Activated naive CD8-positive, alpha-beta T cell treated with anti-CD3 and anti-CD28 coated beads for 36 hours (primary cell): ENCODE data around the gene KCNK4. TPM values are rescaled to one million over a fixed set of nuclear protein-coding genes. Genes with fewer than 3 reads are reported as not detected.

Source experiments
- DNase-seq: peaks from one replicate; pipeline ENCODE4 v3.0.0; 2021
- H3K27ac Mint-ChIP-seq: one replicate; pipeline ENCODE4 v1.8.0; 2022; ENCODE audit warnings: mild to moderate bottlenecking, moderate library complexity, mixed read lengths
- H3K27me3 Mint-ChIP-seq: one replicate; pipeline ENCODE4 v1.8.0; 2022; ENCODE audit warnings: mild to moderate bottlenecking, mixed read lengths
- H3K36me3 Mint-ChIP-seq: one replicate; pipeline ENCODE4 v1.8.0; 2021; ENCODE audit warnings: mild to moderate bottlenecking, mixed read lengths
- H3K4me1 Mint-ChIP-seq: one replicate; pipeline ENCODE4 v1.8.0; 2021; ENCODE audit warnings: mixed read lengths
- H3K4me3 Mint-ChIP-seq: one replicate; pipeline ENCODE4 v1.8.0; 2022; ENCODE audit warnings: mild to moderate bottlenecking, moderate library complexity, mixed read lengths
- H3K9me3 Mint-ChIP-seq: one replicate; pipeline ENCODE4 v1.8.0; 2022; ENCODE audit warnings: mixed read lengths
- total RNA-seq, 2 experiments: library from RNA; stranded (reverse); gene quantifications; one replicate each; pipeline ENCODE4 v1.2.3, GENCODE V29; 2021

The KCNK4 gene
- total RNA-seq, 2 experiments from 2014 or later = not detected

DNA sequence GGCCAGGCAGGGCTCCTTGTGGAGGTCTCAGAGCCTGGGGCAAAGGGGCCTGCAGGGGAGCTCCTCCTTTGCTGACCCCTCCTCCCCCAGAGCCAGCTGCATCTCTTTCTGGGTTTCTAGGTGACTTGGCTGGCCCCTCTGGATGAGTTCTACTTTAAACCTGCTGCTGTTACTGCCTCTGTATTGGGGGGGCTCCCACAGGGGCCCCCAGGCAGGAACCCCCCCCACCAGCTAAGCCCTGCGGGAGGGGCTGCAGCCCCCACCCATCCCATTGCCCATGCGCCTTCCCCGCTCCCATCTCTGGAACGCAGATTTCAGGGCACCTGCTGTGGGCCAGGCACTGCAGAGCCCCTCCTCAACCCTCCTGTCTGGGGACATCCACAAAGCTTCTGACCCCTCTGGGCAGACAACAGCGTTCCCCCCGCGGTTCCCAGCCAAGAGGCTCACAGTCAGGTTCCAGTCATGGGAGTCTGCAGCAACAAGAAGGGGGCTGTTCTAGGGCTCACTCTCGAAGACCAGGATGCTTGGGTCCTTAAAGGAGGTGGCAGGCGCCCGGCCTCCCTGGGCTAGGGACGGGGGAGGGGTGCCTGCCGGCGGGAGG, 40.6 kb upstream of the KCNK4 start:
- Mint-ChIP-seq H3K4me3 (peak overlapping the region; percentile 79), H3K4me1 (peaks cover 16% of the 10 kb centered on the region), H3K9me3 (no peaks in the 10 kb centered on the region), H3K36me3 (peaks cover 6% of the 10 kb centered on the region), H3K27me3 (no peaks in the 10 kb centered on the region), H3K27ac (no peak overlapping the region)
- DNase-seq = no peak

DNA sequence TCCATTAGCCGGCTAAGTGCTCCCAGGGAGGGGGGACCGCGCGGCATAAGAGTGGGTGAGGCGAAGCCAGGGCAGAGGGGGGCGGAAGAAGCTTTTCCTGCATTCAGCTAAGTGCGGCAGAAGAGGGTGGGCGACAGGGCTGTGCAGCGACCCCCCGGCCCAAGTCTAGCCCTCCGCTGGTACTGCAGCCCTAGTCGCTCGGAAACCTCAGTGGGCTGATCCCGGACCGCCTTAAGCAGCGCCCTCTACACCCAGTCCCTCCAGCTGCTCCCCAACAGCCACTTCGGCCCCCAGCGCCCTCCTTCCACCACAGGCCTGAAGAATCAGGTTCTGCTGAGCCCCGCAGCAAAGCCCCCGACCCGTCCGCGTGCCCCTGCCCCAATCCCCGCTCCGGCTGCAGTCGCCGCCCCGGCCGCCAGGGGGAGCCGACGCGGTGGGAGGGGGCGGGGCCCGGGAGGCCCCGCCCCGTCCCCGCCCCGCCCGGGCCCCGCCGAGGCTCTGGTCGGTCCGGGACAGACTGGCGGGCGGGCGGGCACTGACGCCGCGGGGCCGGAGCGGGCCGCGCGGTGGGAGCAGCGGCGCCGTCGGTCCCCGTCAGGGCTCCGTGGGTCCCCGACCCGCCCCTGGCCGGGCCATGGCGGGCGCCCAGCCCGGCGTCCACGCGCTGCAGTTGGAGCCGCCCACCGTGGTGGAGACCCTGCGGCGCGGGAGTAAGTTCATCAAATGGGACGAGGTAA, 39.9 kb upstream of the KCNK4 start, which contains the start of gene PLCB3:
Gene PLCB3, plus strand, starts transcription at position 515 of the 737 bp plus-strand sequence. Its CDS starts 120 bp downstream, at position 635.
- H3K27ac Mint-ChIP-seq = peak within 1 kb of the TSS; percentile 11

DNA sequence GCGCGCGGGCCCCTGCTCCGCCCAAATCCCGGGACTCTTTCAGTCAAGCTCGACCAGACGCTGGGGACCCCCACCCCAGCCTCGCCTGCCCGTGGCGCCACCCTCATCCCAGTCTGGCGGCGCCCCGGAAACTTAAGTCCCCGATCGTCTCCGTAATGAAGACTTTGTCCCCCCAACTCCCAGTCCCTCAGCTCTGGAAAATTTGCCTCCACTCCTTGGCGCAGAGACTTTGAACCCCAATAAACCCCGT, 39.4 kb upstream of the KCNK4 start:
- H3K4me1 Mint-ChIP-seq = peaks cover 16% of the 10 kb centered on the region

More for the DNA sequence above, 39.9 kb upstream of the KCNK4 start, which contains the start of gene PLCB3:
- Mint-ChIP-seq H3K4me3 (peak within 1 kb of the TSS; percentile 91), H3K9me3 (no peaks in the 10 kb centered on the region), H3K27me3 (no peaks in the 10 kb centered on the region), H3K36me3 (no peaks in the 10 kb centered on the region), H3K4me1 (peaks cover 16% of the 10 kb centered on the region)
- peak; percentile 63 for DNase-seq

DNA sequence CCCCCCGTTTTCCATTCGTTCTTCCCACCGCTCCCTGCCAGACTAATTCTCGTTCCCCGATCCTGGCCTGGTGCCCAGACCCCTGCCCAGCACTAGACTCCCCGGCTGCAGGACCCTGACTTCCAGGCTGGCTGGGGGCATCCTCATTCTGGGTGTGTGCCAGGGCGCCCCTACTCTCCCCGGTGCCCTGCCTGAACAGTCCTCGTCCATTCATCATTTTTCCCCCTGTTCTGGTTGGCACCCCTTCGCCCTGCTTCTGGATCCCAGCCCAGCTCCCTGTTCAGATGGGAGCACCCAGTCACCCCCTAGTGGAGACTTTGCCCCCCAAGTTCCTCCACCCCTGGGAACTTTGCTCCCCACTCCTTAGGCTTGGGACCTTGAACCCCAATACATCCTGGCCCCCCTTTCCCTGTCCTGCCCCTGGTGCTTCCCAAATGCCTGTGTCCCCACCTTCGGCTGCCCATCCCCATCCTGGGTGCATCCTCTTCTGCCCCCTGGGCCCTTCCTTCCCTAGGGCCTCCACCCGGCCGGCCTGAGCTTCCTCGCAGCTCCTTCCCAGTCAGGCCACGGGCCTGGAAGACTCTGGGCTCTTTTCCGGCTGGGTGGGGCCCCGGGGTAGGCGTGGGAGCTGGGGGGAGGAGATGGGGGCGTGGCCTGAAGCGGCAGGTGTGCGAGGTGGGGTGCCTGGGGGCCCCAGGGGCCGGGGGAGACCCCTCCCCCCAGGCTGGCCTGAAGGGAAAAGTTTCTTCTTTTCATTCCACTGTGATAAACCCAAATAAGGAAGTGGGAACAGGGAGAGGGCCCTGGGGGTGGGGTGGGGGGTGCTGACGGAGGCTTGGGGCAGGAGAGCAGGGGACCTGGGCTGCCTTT, 38.9 kb upstream of the KCNK4 start:
- Mint-ChIP-seq H3K4me3 (peak overlapping the region; percentile 91), H3K27ac (peak overlapping the region; percentile 11), H3K9me3 (no peaks in the 10 kb centered on the region), H3K4me1 (peaks cover 13% of the 10 kb centered on the region), H3K27me3 (no peaks in the 10 kb centered on the region), H3K36me3 (no peaks in the 10 kb centered on the region)
- DNase-seq = peak; percentile 26

More for the DNA sequence above, 39.4 kb upstream of the KCNK4 start:
- Mint-ChIP-seq H3K27me3 (no peaks in the 10 kb centered on the region), H3K9me3 (no peaks in the 10 kb centered on the region), H3K4me3 (peak overlapping the region; percentile 91), H3K36me3 (no peaks in the 10 kb centered on the region), H3K27ac (peak overlapping the region; percentile 11)
- DNase-seq = no peak

DNA sequence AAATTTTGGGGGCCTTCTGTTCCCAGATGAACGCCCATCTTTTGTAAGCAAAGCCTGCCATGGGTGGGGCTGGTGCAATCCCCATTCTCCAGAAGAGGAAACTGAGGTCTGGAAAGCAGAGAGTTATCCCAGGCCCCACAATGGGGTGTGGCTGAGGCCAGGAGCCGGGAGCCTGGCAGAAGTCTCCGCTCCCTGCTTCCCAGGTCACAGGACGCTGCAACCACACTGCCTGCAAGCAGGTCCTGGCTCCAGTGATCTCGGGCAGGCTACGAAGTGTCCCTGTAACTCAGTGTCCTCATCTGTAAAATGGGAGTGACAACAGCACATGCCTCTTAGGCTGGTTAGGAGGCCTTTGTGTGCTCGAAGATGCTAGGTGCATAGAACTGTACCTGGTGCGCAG, 38.1 kb upstream of the KCNK4 start:
- Mint-ChIP-seq H3K9me3 (no peaks in the 10 kb centered on the region), H3K27me3 (no peaks in the 10 kb centered on the region), H3K36me3 (peaks cover 1% of the 10 kb centered on the region), H3K4me3 (no peak overlapping the region), H3K4me1 (peaks cover 10% of the 10 kb centered on the region), H3K27ac (no peak overlapping the region)
- no peak for DNase-seq

DNA sequence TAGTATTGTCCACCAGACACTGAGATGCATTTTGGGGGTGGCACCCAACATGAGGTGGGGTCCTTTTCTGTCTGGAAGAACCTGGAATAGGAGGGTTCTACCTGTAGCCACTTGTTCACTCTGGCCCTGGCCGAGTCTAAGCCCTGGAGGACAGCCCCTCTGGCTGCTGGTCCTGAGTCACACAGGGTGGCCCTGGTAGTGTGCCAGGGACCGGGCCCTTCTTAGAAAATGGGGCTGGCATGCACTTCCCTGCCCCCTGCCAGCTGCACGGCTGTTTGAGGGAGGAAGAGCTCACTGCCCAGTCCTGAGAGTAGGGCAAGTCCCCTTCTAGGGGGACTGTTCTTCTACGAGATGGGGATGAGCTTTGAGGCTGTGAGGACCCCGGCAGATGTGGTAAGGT, 37.6 kb upstream of the KCNK4 start:
- Mint-ChIP-seq H3K4me3 (no peak overlapping the region), H3K36me3 (peaks cover 2% of the 10 kb centered on the region), H3K27me3 (no peaks in the 10 kb centered on the region), H3K4me1 (peaks cover 10% of the 10 kb centered on the region), H3K9me3 (no peaks in the 10 kb centered on the region), H3K27ac (no peak overlapping the region)
- DNase-seq = no peak

DNA sequence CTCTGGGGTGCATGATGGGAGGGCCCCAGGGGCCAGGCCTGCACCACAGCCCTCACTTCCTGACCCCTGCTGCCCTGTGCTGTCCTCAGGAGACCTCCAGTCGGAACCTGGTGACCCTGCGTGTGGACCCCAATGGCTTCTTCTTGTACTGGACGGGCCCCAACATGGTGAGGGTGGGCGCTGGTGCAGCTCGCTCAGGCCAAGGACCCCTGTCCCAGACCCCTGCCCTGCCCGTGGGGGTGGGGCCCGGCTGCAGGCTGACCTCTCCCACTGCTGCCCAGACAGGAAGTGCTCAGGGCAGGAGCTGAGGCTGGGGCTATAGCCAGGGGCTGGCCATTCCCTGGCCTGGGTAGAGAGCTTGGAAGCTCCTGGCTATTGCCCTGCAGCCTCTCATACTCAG, 36.8 kb upstream of the KCNK4 start:
- no peak for DNase-seq
- no peak overlapping the region for H3K27ac Mint-ChIP-seq
- no peaks in the 10 kb centered on the region for H3K9me3 Mint-ChIP-seq
- H3K4me1 Mint-ChIP-seq = peaks cover 10% of the 10 kb centered on the region
- H3K27me3 Mint-ChIP-seq = no peaks in the 10 kb centered on the region
- peaks cover 3% of the 10 kb centered on the region for H3K36me3 Mint-ChIP-seq
- no peak overlapping the region for H3K4me3 Mint-ChIP-seq

DNA sequence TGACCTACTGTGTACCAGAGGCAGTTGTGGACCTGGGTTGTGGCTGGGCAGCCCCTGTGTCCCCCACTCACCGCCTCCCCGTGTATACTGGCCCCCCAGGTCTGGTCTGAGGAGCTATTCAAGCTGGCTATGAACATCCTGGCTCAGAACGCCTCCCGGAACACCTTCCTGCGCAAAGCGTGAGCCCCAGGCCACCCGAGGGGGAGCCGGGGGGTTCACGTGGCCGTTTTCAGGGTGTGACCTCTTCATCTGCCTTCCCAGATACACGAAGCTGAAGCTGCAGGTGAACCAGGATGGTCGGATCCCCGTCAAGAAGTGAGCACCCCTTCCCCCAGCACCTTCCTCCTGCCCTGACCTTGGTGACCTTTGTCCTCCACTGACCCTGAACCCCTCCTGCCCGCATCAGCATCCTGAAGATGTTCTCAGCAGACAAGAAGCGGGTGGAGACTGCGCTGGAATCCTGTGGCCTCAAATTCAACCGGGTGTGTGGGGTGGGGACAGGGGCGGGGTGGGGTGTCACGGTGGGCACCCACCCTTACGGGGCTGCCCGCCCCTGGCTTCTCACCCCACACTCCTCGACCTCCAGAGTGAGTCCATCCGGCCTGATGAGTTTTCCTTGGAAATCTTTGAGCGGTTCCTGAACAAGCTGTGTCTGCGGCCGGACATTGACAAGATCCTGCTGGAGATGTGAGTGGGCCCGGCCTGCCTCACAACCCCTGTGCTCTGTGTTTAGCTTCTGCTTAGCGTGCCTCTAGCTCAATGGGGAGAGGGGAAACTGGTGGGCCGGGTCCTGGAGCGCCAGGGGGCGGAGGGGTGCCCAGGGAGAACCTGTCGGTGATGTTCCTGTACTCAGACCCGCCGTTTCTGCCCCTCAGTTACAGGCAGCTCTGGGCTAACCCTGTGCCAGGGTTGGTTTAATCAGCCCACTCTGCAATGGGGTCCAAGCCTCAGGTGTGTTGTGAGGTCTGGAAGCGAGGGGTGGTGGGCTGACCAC, 35.7 kb upstream of the KCNK4 start:
- Mint-ChIP-seq H3K4me1 (peaks cover 18% of the 10 kb centered on the region), H3K36me3 (peaks cover 9% of the 10 kb centered on the region), H3K4me3 (no peak overlapping the region), H3K9me3 (no peaks in the 10 kb centered on the region), H3K27ac (no peak overlapping the region), H3K27me3 (no peaks in the 10 kb centered on the region)
- no peak for DNase-seq

DNA sequence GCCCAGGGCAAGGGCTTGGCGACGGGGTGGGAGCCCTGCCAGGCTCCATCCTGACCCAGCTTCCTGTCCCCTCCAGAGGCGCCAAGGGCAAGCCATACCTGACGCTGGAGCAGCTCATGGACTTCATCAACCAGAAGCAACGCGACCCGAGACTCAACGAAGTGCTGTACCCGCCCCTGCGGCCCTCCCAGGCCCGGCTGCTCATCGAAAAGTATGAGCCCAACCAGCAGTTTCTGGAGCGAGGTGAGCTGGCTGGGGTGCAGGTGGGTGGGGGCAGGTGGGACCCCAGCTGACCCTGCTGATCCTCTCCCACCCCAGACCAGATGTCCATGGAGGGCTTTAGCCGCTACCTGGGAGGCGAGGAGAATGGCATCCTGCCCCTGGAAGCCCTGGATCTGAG, 34.8 kb upstream of the KCNK4 start:
- DNase-seq = no peak
- Mint-ChIP-seq H3K4me3 (no peak overlapping the region), H3K36me3 (peaks cover 9% of the 10 kb centered on the region), H3K9me3 (no peaks in the 10 kb centered on the region), H3K27ac (no peak overlapping the region), H3K27me3 (no peaks in the 10 kb centered on the region), H3K4me1 (peaks cover 16% of the 10 kb centered on the region)

DNA sequence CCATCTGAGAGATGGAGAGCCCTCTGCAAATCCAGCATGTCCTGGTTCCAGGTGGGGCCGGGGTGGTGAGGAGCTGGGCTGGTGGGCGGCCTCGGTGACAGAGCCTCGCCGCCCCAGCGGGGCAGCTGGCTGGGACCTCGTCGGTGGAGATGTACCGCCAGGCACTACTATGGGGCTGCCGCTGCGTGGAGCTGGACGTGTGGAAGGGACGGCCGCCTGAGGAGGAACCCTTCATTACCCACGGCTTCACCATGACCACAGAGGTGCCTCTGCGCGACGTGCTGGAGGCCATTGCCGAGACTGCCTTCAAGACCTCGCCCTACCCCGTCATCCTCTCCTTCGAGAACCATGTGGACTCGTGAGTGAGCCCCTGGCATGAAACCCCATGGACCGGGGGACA, 32.7 kb upstream of the KCNK4 start:
- H3K27ac Mint-ChIP-seq = no peak overlapping the region
- no peak for DNase-seq
- no peaks in the 10 kb centered on the region for H3K27me3 Mint-ChIP-seq
- H3K9me3 Mint-ChIP-seq = no peaks in the 10 kb centered on the region
- peaks cover 9% of the 10 kb centered on the region for H3K4me1 Mint-ChIP-seq
- H3K4me3 Mint-ChIP-seq = no peak overlapping the region
- H3K36me3 Mint-ChIP-seq = peaks cover 9% of the 10 kb centered on the region

DNA sequence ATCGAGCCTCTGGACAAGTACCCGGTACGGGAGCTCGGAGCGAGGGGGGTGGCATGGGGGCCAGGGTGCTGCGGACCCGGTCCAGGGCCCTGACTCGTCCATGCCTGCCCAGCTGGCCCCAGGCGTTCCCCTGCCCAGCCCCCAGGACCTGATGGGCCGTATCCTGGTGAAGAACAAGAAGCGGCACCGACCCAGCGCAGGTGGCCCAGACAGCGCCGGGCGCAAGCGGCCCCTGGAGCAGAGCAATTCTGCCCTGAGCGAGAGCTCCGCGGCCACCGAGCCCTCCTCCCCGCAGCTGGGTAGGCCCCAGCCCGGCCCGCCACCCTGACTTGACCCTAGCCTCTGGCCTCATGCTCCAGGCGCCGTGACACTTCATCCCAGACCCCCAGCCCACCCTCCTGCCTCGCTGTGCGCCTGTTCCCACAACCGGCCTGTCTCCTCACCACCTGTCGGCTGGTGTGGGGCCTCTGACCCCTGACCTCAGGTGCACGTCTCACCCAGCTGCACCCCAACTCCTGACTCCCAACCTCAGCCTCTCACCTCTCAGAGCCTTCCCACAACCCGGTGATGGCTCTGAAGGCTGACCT, 32.1 kb upstream of the KCNK4 start:
- H3K36me3 Mint-ChIP-seq = peaks cover 9% of the 10 kb centered on the region
- H3K27me3 Mint-ChIP-seq = no peaks in the 10 kb centered on the region
- no peaks in the 10 kb centered on the region for H3K9me3 Mint-ChIP-seq
- H3K27ac Mint-ChIP-seq = no peak overlapping the region
- DNase-seq = no peak
- H3K4me3 Mint-ChIP-seq = no peak overlapping the region
- peaks cover 9% of the 10 kb centered on the region for H3K4me1 Mint-ChIP-seq

DNA sequence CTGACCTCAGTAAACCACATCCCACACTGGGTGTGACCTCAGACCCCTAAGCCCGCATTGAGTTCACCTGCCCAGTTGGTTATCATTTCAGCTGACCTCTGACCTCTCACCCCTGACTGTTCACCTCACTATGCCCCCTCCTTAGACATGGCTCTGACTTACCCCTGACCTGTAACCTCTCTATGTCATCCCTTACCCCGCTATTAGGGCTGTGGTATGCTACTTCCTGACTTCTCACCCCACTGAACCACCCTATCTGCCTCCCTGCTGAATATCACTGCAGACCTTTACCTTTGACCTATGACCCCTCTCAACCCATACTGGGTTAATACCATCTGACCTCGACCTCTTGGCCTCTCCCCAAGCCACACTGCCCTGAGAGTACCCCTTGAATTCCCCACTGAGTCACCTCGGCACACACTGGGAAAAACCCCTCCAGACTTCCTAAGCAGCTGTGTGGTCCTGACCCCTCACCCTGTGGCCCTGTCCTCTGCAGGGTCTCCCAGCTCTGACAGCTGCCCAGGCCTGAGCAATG, 31.5 kb upstream of the KCNK4 start:
- H3K36me3 Mint-ChIP-seq = peaks cover 9% of the 10 kb centered on the region
- no peaks in the 10 kb centered on the region for H3K9me3 Mint-ChIP-seq
- no peak overlapping the region for H3K27ac Mint-ChIP-seq
- no peak for DNase-seq
- no peak overlapping the region for H3K4me3 Mint-ChIP-seq
- peaks cover 9% of the 10 kb centered on the region for H3K4me1 Mint-ChIP-seq
- no peaks in the 10 kb centered on the region for H3K27me3 Mint-ChIP-seq

DNA sequence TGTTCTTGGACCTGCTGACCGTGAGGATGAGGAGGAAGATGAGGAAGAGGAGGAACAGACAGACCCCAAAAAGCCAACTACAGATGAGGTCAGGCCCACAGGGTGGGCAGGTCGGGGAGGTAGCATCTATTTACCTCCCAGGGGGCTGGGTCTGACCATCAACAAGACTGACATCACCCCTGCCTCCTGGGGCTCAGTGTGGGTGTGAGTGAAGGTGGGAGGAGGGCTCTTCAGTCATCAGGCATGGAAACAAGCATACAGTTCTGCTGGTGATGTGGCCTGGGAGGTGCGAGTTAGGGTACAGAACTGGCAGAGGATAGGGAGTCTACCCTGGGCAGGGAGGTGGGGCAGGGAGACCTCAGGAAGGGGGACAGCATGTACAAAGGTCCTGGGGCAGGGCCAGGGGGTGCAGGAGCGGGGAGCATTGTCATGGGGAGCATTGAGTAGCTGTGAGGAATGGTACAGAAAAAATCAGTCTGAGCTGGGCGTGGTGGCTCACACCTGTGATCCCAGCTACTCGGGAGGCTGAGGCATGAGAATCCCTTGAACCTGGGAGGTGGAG, 30.9 kb upstream of the KCNK4 start:
- Mint-ChIP-seq H3K27ac (no peak overlapping the region), H3K9me3 (no peaks in the 10 kb centered on the region), H3K4me3 (no peak overlapping the region), H3K4me1 (peaks cover 9% of the 10 kb centered on the region), H3K27me3 (no peaks in the 10 kb centered on the region), H3K36me3 (peaks cover 9% of the 10 kb centered on the region)
- no peak for DNase-seq
